ENCODE results near the gene TOX2.

DNA sequence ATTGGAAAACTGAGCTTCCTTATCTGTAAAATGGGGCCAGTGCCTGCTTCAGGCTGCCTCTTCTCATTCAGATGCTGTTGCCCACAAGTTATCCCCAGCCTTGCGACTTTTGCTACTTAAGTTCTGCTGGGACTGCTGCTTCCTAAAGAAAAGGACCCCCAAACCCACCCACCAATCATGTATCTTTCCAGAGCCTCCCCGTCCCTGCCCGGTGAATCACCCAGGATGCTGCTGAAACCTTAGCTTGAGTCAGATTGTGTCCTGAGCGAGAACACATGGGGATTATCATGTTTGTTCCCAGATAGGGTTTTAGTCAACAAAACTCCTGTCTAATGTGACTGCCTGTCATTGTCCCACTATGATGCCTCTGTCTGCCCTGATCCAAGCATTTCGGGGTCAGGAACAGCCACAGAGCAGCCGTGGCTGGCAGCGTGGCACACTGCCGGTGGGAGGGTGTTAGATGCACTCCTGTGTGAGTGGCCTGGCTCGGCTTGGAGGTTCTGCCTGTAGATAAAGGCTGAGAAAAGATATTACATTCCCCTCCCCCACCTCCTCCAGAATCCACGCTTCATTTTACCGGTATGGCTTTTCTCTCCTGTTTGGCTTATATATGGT, 79.9 kb downstream of the TOX2 start:
- TF ChIP-seq, protein P1, sequence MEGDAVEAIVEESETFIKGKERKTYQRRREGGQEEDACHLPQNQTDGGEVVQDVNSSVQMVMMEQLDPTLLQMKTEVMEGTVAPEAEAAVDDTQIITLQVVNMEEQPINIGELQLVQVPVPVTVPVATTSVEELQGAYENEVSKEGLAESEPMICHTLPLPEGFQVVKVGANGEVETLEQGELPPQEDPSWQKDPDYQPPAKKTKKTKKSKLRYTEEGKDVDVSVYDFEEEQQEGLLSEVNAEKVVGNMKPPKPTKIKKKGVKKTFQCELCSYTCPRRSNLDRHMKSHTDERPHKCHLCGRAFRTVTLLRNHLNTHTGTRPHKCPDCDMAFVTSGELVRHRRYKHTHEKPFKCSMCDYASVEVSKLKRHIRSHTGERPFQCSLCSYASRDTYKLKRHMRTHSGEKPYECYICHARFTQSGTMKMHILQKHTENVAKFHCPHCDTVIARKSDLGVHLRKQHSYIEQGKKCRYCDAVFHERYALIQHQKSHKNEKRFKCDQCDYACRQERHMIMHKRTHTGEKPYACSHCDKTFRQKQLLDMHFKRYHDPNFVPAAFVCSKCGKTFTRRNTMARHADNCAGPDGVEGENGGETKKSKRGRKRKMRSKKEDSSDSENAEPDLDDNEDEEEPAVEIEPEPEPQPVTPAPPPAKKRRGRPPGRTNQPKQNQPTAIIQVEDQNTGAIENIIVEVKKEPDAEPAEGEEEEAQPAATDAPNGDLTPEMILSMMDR (IDR thresholded peaks at IDR 0.05; ENCODE audit: low read depth, low read length, poor library complexity, severe bottlenecking): no peak
- no peak for TF ChIP-seq EZH2phosphoT487 (IDR thresholded peaks at IDR 0.05; ENCODE audit: borderline replicate concordance, low read length)
